ENCODE data around the gene PADI2.

The PADI2 gene

DNA sequence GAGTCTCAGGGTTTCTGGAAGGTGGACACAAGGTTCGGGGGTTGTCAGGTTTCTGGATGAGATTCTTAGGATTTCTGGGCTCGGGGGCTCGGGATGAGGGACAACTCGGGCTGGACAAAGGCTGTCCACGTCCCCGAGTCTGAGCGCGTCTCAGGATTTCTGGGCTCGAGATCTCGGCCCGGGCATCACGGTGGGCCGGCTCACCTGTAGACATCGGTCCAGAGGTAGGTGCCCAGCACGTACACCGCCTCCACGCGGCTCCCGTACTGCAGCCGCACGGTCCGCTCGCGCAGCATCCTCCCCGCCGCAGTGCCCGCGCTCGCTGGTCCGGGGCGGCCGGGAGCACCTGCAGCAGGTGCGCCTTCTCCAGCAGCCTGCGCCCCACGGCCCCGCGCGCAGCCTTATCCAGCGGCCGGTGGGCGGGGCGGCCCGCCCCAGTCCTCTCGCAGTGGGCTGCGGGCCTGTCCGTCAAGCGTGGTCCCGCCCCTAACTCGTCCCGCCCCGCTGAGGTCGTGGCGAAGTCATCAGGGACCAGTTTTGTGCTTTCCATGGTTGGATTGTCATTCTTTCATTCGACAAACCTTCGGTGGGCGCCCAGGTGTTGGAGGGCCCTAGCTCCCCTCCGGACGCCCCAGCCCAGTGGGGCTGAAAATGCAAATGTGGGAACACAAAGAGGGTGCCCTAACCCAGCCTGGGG is at the start of gene PADI2:
PADI2 (minus strand) TSS at position 376 of the 697 bp plus-strand sequence; CDS start at position 296, 80 bp downstream.
- peak; percentile 82 for DNase-seq

DNA sequence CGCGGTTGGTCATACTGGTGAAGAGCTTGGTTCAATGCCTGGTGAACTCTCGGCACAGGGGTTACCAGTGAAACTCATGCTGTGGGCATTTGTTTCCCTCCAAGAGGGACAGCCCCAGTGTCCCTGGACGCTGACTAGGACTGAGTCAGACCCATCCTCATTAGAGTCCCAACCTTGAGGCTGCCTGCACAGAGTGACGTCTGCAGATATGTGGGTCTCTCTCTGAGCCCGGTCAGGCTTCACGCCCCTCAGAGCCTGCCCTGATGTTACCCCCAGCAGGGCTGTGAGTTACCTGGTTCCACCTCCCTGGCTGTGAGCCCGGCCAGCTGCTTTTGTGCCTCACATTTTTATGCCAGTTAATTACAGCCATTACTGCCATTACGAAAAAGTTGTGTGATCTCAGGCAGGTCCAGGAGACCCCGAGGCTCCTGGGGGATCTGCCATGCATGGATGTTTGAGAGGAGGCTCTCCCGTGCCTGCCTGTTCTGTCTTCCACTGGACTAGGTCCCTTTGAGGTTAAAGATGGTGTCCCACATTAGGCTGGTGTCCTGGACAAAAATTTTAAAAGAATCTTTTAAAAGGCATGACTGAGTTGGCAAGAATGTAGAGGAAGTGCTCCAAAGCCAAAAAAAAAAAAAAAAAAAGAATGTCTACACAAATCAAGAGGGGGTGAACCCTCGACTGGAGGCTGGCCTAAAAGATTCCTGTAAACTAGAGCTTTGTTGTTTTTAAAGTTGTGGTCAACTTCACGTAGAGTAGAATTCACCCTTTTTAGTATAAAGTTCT is 49.0 kb upstream of the PADI2 start:
- no peak for DNase-seq

DNA sequence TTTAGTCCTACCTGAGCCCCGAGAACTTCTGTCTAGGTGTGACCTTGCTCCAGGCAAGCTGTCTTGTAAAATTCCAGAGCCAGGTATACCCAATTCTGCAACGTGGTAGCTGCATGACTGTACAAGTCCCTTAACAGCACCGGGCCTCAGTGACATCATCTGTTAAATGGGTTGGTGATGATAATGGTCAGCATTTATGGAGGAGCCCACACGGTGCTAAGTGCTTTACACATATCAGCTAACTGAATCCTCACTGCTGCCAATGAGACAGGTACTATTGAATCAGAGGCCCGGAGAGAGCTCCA is 48.5 kb upstream of the PADI2 start:
- no peak for DNase-seq

DNA sequence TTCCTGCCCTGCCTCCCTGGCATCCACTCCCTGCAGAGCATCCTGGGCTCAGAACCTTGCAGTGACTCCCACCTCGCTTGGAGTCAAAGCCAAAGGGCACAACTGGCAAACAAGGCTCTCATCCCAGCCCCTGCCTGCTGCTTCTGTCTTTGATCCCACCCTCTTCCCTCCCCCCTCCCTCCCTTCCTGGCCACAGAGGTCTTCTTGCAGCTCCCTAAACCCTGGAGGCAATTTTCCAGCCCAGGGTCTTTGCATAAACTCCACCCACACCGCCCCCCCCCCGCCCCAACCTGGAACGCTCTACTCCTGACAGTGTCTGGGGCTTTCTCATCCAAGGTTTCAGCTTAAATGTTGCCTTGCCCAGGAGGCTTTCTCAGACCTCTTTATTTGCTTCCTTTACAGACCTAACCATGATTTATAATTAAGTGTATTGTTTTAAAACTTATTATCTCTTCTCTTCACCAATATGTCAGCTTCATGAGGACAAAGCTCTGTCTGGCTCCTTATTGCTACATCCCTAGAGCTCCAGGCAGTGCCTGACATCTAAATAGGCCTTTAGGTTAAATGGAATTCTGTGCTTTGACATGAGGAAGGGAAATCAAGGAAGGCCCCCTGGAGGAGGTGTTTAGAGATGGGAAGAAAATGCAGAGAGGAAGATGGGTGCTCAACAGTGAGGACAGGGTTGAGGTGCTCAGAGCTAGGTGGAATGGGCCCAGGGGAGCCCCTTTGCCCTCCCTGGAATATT is 48.0 kb upstream of the PADI2 start:
- no peak for DNase-seq

DNA sequence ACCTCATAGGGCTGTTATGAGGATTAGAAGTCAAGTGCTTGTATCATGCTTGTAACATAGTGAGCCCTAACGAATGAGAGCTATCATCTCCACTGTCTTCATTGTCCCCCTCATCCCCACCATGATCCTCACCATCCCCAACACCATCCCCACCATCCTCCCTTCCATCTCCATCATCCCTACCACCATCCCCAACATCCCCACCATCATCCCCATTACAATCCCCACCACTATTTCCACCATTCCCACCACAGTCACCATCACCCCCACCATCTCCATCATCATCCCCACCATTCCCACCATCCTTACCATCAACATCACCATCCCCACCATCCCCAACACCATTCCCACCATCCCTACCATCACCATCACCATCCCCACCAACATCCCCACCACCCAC is 46.6 kb upstream of the PADI2 start:
- no peak for DNase-seq

DNA sequence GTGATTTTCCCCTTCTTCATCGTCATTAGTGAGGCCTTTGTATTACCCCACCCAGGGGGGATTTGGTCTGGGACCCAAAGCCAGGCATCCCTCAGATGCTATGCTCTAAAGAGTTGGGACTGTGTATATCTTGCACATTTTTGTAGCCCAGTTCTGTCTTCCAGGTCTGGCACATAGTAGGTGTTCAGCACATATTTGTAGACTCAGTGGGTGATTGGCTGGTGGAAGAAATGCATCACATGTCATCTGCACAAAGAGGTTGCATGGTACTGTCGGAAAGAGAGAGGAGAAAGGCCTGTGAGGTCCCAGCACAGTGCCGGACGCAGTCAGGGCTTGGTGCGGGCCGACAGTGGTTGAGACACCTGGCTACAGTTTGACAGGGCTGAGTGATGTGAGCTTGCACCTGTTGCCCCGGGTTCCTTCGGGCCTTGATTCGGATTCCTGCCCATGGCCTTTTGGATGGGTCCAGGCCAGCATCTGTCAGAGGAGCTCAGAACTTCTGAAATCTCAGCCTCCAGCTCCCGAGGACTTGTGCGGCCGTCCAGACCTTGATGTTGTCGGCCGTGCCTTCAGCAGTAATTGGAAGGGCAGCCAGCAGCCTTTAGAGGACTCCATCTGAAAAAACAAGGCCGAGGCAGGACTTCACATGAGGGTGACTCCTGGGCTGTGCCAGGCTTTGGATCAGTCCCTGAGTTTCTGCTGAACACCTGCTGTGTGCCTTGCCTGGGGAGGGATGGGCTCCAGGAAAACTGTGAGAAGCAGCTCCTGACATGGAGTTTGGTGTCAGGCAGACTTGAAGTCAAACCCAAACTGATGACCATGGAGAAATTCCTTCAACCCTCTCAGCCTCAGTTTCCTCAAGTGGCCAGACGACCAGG is 44.8 kb upstream of the PADI2 start:
- no peak for DNase-seq

DNA sequence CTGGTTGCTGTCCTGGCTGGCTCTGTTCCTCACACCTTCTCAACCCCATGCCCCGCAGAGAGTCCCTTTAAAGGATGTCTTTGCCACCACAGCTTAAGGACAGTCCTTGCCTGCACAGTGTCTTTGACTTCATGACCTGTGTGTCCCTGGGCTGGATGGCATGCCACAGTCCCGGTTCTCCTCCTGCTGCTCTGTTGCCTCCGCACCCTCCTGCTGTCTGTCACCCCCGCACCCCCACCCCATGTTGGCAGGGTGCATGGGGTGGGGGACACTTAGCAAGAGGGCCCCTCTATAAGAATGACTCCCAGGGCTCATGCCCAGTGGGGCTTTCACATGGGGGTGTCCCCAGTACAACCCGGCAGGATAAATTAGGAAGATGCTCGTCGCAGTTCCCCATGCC is 44.1 kb upstream of the PADI2 start:
- no peak for DNase-seq

DNA sequence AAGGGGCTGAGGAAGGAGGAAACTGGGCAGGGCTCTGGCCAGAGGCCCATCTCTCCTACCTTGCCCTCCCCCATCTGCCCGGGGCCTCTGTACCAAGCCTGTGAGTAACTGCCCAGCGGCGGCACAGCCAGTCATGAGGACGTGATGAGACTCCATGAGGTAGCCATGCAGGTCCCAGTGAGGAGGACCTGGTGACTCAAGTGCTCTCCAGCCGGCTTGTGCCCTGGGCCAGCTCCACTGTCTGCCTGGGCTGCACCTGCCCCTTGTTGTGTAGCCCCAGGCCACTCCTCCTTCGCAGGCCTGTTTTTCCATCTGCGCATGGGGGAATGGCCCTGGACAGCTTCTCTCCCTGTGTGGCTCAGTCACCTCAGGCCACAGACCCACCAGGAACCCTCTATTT is 43.7 kb upstream of the PADI2 start:
- no peak for DNase-seq

DNA sequence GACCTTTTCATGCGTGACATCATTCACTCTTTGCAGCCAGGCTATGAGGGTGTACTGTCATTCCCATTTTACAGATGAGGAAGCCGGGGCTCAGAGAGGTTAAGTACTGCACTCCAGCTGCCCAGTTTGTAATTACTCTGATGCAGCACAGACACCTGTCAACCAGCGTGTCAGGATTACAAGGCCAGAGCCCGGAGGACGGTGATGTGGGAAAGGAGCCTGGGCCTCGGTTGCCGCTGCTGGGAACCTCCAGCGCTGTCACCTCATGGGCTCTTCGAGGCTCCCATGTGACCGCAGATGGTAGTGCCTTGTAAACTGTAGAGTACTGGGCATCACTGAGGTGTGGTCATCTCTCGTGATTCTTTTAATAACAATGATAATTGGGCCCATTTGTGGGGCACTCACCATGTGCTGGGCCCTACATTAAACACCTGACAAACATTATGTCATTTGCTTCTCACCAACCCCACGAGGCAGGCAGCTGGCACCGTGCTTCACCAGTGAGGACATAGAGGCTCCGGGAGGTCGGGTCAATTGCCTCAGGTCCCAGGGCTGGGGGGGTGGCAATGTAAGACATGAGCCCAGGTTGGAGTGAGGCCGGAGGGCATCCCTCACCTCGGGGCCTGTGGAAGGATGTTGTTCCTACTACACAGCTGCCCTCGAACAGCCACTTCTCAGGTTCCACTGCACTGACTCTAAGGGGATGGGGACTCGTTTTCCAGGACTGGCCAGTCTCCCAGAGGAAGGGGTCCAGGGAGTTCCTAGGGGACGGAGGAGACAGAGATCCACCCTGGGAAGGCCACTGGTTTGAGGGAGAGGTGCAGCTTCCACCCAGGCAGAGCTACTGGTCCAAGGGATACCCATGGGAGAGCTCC is 42.9 kb upstream of the PADI2 start:
- no peak for DNase-seq

DNA sequence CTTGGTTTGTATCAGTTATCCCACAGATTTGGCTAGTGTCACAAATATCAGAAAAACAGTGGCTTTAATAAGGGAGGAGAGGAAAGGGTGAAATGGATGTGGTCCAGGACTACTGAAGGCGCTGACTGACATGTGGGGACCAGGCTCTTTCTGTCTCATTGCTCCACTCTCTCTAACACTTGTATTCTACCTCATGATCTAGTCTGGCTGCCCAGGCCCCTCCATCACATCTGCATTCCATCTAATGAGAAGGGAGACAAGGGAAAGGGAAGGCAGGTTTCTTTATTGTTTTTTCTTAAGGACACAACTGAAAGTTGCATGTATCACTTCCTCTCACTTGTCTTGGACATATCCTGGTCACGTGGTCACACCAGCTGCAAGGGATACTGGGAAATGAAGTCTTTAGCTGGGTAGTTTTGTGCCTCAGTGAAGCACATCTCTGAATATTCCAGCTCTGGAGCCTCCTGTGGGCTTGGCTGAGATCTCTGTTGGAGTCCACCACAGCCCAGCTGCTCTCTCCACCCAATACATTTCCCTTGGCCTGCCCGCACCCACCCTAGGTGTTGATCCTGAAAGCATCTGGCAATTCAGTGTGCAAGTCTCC is 42.0 kb upstream of the PADI2 start:
- no peak for DNase-seq

DNA sequence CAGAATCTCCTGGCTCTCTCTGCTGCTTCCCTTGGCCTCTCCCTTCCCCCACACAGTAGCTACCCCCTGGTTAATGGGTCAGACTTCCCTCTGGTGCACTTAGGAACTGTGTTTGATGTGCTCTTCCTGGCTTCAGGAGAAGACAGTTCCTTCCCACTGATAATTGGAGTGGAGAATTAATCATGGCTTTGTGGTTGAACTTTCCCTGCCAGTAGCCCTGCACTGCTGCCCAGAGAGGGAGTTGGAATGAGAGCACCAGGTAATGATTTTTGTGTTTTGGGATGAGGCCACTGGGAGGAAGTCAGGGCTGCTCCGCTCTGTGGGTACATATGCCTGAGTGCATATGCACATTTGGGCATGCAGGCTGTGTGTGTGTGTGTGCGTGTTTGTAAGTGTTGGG is 39.7 kb upstream of the PADI2 start:
- no peak for DNase-seq

DNA sequence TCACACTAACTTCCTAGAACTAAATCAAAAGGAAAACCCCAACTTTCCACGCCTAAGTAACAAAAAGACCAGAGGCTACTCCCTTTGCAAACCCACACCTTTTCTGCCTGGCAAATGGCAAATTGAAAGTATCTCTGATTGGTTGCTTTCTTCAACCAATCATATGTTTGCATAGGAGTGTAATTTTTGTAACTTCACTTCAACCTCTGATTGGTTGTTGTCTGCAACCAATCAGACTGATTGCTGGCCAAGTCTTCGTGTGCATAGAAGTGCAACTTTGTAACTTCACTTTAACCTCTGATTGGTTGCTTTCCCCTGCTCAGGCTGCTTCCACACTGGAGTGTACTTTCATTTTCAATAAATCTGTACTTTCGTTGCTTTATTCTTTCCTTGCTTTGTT is 36.9 kb upstream of the PADI2 start:
- DNase-seq, result no peak

DNA sequence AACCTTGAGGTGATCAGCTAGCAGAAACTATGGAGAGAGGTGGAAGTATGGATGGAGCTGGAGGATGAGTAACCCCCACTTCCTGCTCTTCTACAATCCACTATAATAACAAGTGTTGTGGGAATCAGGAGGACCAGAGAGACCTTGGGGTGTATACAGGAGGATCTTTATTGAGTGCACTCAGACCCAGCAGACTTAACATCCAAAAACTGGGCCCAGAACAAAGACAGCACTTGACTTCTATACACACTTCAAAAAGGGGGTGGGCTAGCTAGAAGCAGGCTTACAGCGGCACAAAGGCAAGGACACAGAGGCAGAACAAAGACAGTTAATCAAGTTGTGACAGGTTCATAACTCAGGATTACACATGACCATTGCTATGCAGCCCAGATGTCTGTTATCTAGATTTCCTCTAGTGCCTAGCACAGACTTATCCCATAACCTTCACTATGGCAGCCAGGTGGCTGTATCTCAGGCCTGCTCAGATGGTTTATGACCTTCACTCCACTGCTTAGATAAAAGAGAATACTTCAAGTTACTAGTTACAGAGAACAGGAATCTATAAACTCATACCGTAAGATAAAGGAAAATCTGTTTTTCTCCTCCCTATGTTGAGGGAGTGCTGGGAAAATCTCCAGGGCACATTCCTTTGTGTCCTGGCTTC is 36.1 kb upstream of the PADI2 start:
- DNase-seq, result no peak

DNA sequence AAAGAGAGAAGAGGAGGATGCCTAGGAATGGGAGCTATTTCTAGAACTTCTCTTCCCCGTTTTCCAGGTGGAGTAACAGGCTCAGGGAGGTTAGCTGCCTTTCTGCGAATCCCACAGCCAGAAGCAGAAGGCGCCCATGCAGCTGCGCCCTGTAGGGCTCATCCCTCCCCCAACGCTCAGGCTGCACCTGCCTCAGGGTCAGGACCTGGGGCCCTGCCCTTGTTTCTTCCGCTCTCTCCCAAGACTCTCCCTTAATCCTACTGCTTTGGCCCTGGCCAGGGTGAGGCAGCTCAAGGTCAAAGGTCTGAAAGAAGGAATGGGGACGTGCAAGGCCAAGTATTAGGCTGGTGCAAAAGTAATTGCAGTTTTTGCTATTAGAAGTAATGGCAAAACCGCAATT is 30.5 kb upstream of the PADI2 start:
- DNase-seq, result no peak

DNA sequence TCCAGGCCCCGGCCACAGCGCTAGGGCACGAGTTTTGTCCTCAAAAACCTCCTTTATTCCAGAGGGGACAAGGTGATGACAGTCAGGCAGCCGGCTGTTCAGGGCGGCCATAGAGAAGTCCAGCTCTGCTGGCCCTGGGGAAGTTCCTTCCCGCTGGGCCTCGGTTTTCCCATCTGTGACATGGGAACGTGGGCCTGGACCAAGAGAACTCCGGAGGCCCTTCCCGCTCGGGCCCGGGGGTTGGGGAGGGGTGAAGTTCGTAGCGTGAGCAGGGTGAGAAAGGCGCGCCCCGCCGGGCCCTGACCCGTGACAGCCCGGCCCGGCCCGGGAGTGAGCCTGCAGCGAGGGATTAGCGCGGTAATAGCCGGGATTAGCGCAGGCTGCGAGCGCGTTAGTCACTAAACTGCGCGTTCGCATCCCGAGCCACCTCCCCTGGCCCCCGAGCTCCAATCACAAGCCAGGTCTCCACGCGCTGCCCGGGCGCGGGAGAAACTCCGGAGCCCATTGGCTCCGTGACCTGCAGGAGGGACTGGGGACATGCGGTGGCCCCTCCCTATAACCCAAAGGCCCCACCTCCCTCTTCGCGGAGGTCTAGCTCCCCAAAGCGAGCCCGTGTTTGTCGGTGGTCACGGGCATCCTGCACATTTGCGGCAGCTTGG is 29.8 kb upstream of the PADI2 start:
- DNase-seq, result peak; percentile 38

DNA sequence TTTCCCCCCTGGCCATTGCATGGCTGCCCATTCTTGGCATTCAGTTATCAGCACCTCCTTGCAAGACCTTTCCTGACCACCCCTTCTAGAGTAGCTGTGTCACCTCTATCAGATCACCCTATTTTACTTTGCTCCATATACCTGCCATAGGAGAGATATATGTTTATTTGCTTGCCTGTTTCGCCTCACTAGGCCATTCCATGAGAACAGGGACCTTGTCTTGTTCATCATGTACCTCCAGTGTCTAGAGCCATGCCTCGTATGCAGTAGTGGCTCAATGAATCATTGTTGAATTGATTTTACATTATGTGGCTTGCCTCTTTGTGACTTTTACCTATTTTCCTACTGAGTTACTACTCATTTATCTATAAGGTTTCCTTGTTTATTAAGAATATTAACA is 26.4 kb upstream of the PADI2 start:
- DNase-seq, result no peak

DNA sequence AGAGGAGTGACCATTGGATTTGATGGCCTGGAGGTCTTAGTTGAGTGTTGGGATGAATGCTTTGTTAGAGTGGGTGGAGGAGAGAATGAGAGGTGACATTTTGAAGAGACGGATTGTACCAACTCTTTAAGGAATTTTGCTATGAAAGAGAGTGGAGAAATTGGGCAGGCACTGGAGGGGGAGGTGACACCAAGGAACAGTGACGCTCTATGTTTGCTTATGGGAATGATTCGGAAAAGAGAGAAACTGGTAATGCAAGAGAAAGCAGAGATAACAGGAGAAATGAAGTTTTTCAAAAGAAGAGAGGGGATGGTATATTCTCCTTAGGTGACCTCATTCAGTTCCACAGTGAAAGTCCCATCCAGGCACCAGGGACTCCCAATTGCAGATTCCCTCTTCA is 24.5 kb upstream of the PADI2 start:
- no peak for DNase-seq

DNA sequence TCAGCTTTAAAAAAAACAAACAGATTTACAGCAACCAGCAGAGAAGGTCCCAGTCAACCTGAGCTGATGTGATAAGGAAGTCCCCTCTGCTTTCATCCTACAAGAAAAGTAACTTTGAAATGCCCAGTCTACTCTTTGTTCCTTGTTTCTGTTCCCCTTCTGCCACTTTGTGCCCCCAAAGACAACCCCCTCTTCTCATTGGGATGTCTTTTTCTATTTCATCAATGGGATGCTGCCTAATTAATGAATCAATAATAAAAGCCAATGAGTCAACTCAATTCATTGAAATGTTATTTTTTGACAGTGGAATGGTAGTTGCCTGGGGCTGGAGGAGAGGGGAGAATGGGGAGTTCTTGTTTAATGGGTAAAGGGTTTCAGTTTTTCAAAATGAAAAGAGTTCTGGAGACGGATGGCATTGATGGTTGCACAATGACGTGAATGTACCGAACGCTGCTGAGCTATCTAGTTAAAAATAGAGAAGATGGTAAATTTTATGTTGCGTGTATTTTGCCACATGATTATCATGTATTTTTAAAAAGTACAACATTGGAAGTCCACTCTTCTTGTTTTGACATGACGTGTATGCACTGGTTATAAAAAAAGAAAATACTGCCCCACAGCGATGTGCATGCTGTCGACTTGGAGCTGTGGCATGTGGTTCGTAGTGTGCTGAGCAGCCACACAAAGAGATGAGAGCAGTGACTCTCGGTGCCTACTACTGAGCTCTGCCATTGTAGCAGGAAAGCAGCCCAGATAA is 22.4 kb upstream of the PADI2 start:
- DNase-seq, result no peak

DNA sequence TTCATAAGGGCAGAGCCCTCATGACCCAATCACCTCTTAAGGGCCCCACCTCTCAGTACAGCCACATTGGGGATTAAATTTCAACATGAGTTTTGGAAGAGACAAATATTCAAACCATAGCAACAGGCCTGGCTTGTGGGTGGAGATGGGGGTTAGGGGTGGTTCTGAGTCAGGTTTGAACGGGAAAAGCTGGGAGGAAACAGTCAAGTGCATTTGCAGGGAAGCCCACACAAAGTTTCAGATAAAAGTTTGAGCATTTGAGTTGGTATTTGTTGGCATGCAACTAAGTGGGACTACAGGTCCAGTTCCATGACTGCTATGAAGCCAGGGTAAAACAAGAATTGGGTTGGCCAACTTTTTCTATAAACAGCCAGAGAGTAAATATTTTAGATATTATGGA is 21.0 kb upstream of the PADI2 start:
- no peak for DNase-seq

DNA sequence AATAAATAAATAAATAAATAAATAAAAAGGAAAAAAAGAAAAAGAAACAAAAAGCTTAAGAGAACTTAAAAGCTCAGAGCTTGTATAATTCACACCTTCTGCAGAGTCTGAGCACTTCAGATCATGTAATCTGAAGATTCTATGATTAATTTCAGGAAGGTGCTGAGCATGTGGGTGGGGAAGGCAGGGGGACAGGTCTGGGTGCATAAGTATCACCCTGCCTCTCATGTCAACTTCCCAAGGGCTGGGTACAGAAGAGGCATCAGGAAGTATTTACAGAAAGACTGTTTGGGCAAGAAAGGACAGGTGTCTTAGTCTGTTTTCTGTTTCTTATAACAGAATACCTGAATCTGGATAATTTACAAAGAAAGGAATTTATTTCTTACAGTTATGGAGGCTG is 20.4 kb upstream of the PADI2 start:
- DNase-seq, result no peak
